ENCODE measurements around the gene TBC1D22A. TPM values are rescaled to one million over a fixed set of nuclear protein-coding genes. Genes with fewer than 3 reads are reported as not detected.

TBC1D22A gene
- total and polyA plus RNA-seq, 10 of the 15 experiments (the other 5 are each of a cell fraction or from before 2014, with no cell fraction given), result 0.63 to 44.7 (median 27.4) TPM

- TF ChIP-seq RB1 (IDR thresholded peaks at IDR 0.05; ENCODE audit: borderline replicate concordance) (no peak), ZBED1 (IDR thresholded peaks at IDR 0.05; ENCODE audit: borderline replicate concordance) (no peak), HDAC2 (IDR thresholded peaks at IDR 0.05) (no peak), SMARCA5 (IDR thresholded peaks at IDR 0.05) (no peak), TAF1 (IDR thresholded peaks at IDR 0.05; ENCODE audit: borderline replicate concordance, low read depth, low read length) (no peak), REST (IDR thresholded peaks at IDR 0.05; ENCODE audit: low read depth, low read length) (no peak)
- TF ChIP-seq, protein P1, sequence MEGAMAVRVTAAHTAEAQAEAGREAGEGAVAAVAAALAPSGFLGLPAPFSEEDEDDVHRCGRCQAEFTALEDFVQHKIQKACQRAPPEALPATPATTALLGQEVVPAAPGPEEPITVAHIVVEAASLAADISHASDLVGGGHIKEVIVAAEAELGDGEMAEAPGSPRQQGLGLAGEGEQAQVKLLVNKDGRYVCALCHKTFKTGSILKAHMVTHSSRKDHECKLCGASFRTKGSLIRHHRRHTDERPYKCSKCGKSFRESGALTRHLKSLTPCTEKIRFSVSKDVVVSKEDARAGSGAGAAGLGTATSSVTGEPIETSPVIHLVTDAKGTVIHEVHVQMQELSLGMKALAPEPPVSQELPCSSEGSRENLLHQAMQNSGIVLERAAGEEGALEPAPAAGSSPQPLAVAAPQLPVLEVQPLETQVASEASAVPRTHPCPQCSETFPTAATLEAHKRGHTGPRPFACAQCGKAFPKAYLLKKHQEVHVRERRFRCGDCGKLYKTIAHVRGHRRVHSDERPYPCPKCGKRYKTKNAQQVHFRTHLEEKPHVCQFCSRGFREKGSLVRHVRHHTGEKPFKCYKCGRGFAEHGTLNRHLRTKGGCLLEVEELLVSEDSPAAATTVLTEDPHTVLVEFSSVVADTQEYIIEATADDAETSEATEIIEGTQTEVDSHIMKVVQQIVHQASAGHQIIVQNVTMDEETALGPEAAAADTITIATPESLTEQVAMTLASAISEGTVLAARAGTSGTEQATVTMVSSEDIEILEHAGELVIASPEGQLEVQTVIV (IDR thresholded peaks at IDR 0.05; ENCODE audit: borderline replicate concordance, partially characterized antibody), result no peak
- TF ChIP-seq, protein P2, sequence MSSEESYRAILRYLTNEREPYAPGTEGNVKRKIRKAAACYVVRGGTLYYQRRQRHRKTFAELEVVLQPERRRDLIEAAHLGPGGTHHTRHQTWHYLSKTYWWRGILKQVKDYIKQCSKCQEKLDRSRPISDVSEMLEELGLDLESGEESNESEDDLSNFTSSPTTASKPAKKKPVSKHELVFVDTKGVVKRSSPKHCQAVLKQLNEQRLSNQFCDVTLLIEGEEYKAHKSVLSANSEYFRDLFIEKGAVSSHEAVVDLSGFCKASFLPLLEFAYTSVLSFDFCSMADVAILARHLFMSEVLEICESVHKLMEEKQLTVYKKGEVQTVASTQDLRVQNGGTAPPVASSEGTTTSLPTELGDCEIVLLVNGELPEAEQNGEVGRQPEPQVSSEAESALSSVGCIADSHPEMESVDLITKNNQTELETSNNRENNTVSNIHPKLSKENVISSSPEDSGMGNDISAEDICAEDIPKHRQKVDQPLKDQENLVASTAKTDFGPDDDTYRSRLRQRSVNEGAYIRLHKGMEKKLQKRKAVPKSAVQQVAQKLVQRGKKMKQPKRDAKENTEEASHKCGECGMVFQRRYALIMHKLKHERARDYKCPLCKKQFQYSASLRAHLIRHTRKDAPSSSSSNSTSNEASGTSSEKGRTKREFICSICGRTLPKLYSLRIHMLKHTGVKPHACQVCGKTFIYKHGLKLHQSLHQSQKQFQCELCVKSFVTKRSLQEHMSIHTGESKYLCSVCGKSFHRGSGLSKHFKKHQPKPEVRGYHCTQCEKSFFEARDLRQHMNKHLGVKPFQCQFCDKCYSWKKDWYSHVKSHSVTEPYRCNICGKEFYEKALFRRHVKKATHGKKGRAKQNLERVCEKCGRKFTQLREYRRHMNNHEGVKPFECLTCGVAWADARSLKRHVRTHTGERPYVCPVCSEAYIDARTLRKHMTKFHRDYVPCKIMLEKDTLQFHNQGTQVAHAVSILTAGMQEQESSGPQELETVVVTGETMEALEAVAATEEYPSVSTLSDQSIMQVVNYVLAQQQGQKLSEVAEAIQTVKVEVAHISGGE (CRISPR knock-in tag; IDR thresholded peaks at IDR 0.05), result no peak
- TF ChIP-seq, protein P3, sequence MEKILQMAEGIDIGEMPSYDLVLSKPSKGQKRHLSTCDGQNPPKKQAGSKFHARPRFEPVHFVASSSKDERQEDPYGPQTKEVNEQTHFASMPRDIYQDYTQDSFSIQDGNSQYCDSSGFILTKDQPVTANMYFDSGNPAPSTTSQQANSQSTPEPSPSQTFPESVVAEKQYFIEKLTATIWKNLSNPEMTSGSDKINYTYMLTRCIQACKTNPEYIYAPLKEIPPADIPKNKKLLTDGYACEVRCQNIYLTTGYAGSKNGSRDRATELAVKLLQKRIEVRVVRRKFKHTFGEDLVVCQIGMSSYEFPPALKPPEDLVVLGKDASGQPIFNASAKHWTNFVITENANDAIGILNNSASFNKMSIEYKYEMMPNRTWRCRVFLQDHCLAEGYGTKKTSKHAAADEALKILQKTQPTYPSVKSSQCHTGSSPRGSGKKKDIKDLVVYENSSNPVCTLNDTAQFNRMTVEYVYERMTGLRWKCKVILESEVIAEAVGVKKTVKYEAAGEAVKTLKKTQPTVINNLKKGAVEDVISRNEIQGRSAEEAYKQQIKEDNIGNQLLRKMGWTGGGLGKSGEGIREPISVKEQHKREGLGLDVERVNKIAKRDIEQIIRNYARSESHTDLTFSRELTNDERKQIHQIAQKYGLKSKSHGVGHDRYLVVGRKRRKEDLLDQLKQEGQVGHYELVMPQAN (conservative IDR thresholded peaks at IDR 0.05), result no peak
- TF ChIP-seq, protein P4, sequence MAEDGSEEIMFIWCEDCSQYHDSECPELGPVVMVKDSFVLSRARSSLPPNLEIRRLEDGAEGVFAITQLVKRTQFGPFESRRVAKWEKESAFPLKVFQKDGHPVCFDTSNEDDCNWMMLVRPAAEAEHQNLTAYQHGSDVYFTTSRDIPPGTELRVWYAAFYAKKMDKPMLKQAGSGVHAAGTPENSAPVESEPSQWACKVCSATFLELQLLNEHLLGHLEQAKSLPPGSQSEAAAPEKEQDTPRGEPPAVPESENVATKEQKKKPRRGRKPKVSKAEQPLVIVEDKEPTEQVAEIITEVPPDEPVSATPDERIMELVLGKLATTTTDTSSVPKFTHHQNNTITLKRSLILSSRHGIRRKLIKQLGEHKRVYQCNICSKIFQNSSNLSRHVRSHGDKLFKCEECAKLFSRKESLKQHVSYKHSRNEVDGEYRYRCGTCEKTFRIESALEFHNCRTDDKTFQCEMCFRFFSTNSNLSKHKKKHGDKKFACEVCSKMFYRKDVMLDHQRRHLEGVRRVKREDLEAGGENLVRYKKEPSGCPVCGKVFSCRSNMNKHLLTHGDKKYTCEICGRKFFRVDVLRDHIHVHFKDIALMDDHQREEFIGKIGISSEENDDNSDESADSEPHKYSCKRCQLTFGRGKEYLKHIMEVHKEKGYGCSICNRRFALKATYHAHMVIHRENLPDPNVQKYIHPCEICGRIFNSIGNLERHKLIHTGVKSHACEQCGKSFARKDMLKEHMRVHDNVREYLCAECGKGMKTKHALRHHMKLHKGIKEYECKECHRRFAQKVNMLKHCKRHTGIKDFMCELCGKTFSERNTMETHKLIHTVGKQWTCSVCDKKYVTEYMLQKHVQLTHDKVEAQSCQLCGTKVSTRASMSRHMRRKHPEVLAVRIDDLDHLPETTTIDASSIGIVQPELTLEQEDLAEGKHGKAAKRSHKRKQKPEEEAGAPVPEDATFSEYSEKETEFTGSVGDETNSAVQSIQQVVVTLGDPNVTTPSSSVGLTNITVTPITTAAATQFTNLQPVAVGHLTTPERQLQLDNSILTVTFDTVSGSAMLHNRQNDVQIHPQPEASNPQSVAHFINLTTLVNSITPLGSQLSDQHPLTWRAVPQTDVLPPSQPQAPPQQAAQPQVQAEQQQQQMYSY (CRISPR knock-in tag; IDR thresholded peaks at IDR 0.05), result no peak
Observed at GRCh38 chr22:47018010-47018910, 255.8 kb downstream of the TBC1D22A start (continued).

Measured in GM12878 (cell line).